Kasumi-1 (cell line): Measurements from ENCODE around the gene PRSS2.
"Not testable (repeated sequence)": the region's sequence is repeated elsewhere in the genome, so short reads cannot be mapped to it uniquely, and the experiment has no call there.

ENCODE experiments used
- DNase-seq, 2 experiments: peaks; one replicate each; lab custom pipeline; 2025; lab: John Stamatoyannopoulos, UW

Gene PRSS2

GRCh38 chr7:142770661-142771352 is at the start of gene PRSS2:
TSS of gene PRSS2 (plus strand) at chr7:142770970. CDS start at chr7:142770983, 13 bp downstream.
- DNase-seq, result no peak

GRCh38 chr7:142720986-142721385 is 49.8 kb upstream of the PRSS2 start:
- DNase-seq, result peak; percentile 75

- peak; percentile 50 to 51 for DNase-seq
These were observed 48.4 kb upstream of the PRSS2 start for GRCh38 chr7:142722248-142722794.

GRCh38 chr7:142733271-142733670 is 37.5 kb upstream of the PRSS2 start:
- no peak for DNase-seq

- no peak for DNase-seq
These were observed 30.8 kb upstream of the PRSS2 start for GRCh38 chr7:142739923-142740492.

- DNase-seq, result no peak
These were observed 30.0 kb upstream of the PRSS2 start for GRCh38 chr7:142740786-142741185.

- not testable (repeated sequence) for DNase-seq
These were observed 28.8 kb upstream of the PRSS2 start for GRCh38 chr7:142741932-142742331.

GRCh38 chr7:142745091-142745635 is 25.6 kb upstream of the PRSS2 start:
- DNase-seq, result no peak

GRCh38 chr7:142745745-142746144 is 25.0 kb upstream of the PRSS2 start:
- no peak for DNase-seq

GRCh38 chr7:142746264-142746663 is 24.5 kb upstream of the PRSS2 start:
- DNase-seq, result peak; percentile 21 to 29

- not testable (repeated sequence) for DNase-seq
These were observed 22.4 kb upstream of the PRSS2 start for GRCh38 chr7:142748410-142748809.

GRCh38 chr7:142749218-142749993 is 21.4 kb upstream of the PRSS2 start, which contains the start of gene PRSS1:
TSS of gene PRSS1 (plus strand) at chr7:142749472. CDS start at chr7:142749485, 13 bp downstream.
- DNase-seq, result no peak

GRCh38 chr7:142750321-142750938 is 20.3 kb upstream of the PRSS2 start:
- DNase-seq, result no peak

GRCh38 chr7:142751526-142752175 is 19.1 kb upstream of the PRSS2 start:
- not testable (repeated sequence) for DNase-seq

GRCh38 chr7:142752376-142753225 is 18.2 kb upstream of the PRSS2 start:
- DNase-seq, result no peak

- DNase-seq, result no peak
These were observed 17.4 kb upstream of the PRSS2 start for GRCh38 chr7:142753366-142753765.

- DNase-seq, result not testable (repeated sequence)
These were observed 16.8 kb upstream of the PRSS2 start for GRCh38 chr7:142753925-142754491.

GRCh38 chr7:142754681-142755575 is 15.8 kb upstream of the PRSS2 start:
- no peak for DNase-seq

GRCh38 chr7:142758312-142758711 is 12.5 kb upstream of the PRSS2 start:
- not testable (repeated sequence) for DNase-seq
